Coronary artery (tissue), 2 donors: ENCODE results near the gene C1QTNF8.
A peak's percentile ranks its signal among the peaks of the same experiment; 100 is the strongest.

Experiments
- DNase-seq: peaks from one replicate; pipeline ENCODE4 v3.0.0-alpha.2; 2017; ENCODE audit warnings: low spot score
- H3K27ac ChIP-seq, 2 donors: fragments of 200-600 bp; sonication (generic); one replicate each; pipeline ENCODE4 v1.5.1; 2016 to 2019
- H3K4me3 ChIP-seq: fragments of 200-600 bp; sonication (generic); 2 replicates; pipeline ENCODE4 v1.5.1; 2016; ENCODE audit warnings: mild to moderate bottlenecking, moderate library complexity
- CTCF ChIP-seq: fragments of 200-600 bp; sonication (generic); IDR thresholded peaks from one replicate; pipeline ENCODE4 v1.5.1; 2019; ENCODE audit warnings: antibody characterized with exemption

C1QTNF8 gene

GRCh38 chr16:1058216-1058615 is 37.8 kb downstream of the C1QTNF8 start:
- DNase-seq = no peak
- Histone ChIP-seq H3K4me3 (no peak overlapping the region), H3K27ac (no peak overlapping the region)
- no peak for TF ChIP-seq CTCF

GRCh38 chr16:1057252-1057932 is 38.7 kb downstream of the C1QTNF8 start:
- no peak overlapping the region for H3K4me3 ChIP-seq
- DNase-seq = no peak
- TF ChIP-seq CTCF = peak; percentile 96
- H3K27ac ChIP-seq = no peak overlapping the region

GRCh38 chr16:1056196-1056595 is 39.8 kb downstream of the C1QTNF8 start:
- H3K4me3 ChIP-seq = no peak overlapping the region
- no peak overlapping the region for H3K27ac ChIP-seq
- no peak for DNase-seq
- no peak for TF ChIP-seq CTCF

GRCh38 chr16:1055557-1055924 is 40.5 kb downstream of the C1QTNF8 start:
- no peak overlapping the region for H3K4me3 ChIP-seq
- H3K27ac ChIP-seq = no peak overlapping the region
- DNase-seq = no peak
- no peak for TF ChIP-seq CTCF

- Histone ChIP-seq H3K4me3 (no peak overlapping the region), H3K27ac (no peak overlapping the region)
- TF ChIP-seq CTCF = peak; percentile 74
- no peak for DNase-seq
These were observed 41.1 kb downstream of the C1QTNF8 start for GRCh38 chr16:1054660-1055556.

GRCh38 chr16:1053700-1054368 is 42.2 kb downstream of the C1QTNF8 start:
- TF ChIP-seq CTCF = no peak
- no peak for DNase-seq
- no peak overlapping the region for H3K27ac ChIP-seq
- no peak overlapping the region for H3K4me3 ChIP-seq
